ENCODE results near the gene DCAF7. TPM values are rescaled to one million over a fixed set of nuclear protein-coding genes. Genes with fewer than 3 reads are reported as not detected.

Gene DCAF7
- total RNA-seq, 4 donors from 2014 or later = 25.5 to 33.3 (median 28.2) TPM

- no peak for TF ChIP-seq EP300 (IDR thresholded peaks at IDR 0.05)
- TF ChIP-seq, protein P1, sequence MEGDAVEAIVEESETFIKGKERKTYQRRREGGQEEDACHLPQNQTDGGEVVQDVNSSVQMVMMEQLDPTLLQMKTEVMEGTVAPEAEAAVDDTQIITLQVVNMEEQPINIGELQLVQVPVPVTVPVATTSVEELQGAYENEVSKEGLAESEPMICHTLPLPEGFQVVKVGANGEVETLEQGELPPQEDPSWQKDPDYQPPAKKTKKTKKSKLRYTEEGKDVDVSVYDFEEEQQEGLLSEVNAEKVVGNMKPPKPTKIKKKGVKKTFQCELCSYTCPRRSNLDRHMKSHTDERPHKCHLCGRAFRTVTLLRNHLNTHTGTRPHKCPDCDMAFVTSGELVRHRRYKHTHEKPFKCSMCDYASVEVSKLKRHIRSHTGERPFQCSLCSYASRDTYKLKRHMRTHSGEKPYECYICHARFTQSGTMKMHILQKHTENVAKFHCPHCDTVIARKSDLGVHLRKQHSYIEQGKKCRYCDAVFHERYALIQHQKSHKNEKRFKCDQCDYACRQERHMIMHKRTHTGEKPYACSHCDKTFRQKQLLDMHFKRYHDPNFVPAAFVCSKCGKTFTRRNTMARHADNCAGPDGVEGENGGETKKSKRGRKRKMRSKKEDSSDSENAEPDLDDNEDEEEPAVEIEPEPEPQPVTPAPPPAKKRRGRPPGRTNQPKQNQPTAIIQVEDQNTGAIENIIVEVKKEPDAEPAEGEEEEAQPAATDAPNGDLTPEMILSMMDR (IDR thresholded peaks at IDR 0.05) = no peak
- Histone ChIP-seq H3K27ac (no peak overlapping the region), H3K36me3 (peaks cover 0 to 41% (median 4%) of the 10 kb centered on the region in 3 donors), H3K4me1 (peaks cover 0 to 91% (median 34%) of the 10 kb centered on the region in 4 donors), H3K9me3 (no peaks in the 10 kb centered on the region), H3K27me3 (no peaks in the 10 kb centered on the region), H3K4me3 (no peak overlapping the region)
- WGBS, 2 donors = 81 to 90% methylated on average over 1 of the region's 1 CpG
- no peak for DNase-seq (ENCODE audit: low spot score in 2 of 2)
These were observed 79.3 kb downstream of the DCAF7 start for GRCh38 chr17:63629627-63630026.

- 84 to 90% methylated on average over 3 of the region's 3 CpGs for WGBS, 2 donors
- no peak for DNase-seq (ENCODE audit: low spot score in 2 of 2)
These were observed 80.8 kb downstream of the DCAF7 start for GRCh38 chr17:63631062-63631461.

DNA sequence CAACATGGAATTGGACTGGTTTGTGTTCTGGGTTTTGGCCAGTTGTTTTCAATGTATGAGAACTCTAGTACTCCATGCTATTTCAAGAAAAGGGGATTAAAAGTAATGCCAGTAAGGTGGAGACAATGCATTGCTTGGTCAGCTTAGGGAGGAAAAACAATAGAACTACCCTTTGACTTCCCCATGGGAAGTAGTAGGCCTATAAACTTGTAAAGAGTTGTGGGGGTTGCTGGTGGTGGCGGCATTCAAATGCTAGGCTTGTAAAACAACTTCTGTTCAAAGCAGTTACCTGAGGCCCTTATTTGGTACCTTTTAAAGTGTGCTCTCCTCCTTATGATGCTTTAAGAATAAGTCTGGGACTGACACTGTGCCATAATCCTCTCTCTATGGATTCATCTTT is 81.3 kb downstream of the DCAF7 start:
- WGBS, 2 donors = 76 to 87% methylated on average over 1 of the region's 1 CpG
- no peak for TF ChIP-seq EP300 (IDR thresholded peaks at IDR 0.05)
- TF ChIP-seq, protein P1 (IDR thresholded peaks at IDR 0.05) = no peak
- TF ChIP-seq POLR2A (IDR thresholded peaks at IDR 0.05) = no peak
- Histone ChIP-seq H3K36me3 (peaks cover 0 to 61% (median 4%) of the 10 kb centered on the region in 3 donors), H3K4me1 (peaks cover 0 to 86% (median 21%) of the 10 kb centered on the region in 4 donors), H3K27me3 (no peaks in the 10 kb centered on the region), H3K27ac (no peak overlapping the region), H3K9me3 (no peaks in the 10 kb centered on the region), H3K4me3 (no peak overlapping the region)
- DNase-seq (ENCODE audit: low spot score in 2 of 2) = no peak

More at GRCh38 chr17:63631062-63631461, 80.8 kb downstream of the DCAF7 start:
- Histone ChIP-seq H3K4me3 (no peak overlapping the region), H3K36me3 (peaks cover 0 to 56% (median 4%) of the 10 kb centered on the region in 3 donors), H3K27me3 (no peaks in the 10 kb centered on the region), H3K27ac (no peak overlapping the region), H3K9me3 (no peaks in the 10 kb centered on the region), H3K4me1 (peaks cover 0 to 89% (median 25%) of the 10 kb centered on the region in 4 donors)
- TF ChIP-seq EP300 (IDR thresholded peaks at IDR 0.05) = no peak
- no peak for TF ChIP-seq POLR2A (IDR thresholded peaks at IDR 0.05)
- TF ChIP-seq, protein P1 (IDR thresholded peaks at IDR 0.05) = no peak

GRCh38 chr17:63633742-63634141 is 83.5 kb downstream of the DCAF7 start:
- TF ChIP-seq, protein P1 (IDR thresholded peaks at IDR 0.05) = no peak
- TF ChIP-seq POLR2A (IDR thresholded peaks at IDR 0.05) (no peak), EP300 (IDR thresholded peaks at IDR 0.05) (no peak)
- Histone ChIP-seq H3K9me3 (no peaks in the 10 kb centered on the region), H3K36me3 (peaks cover 0 to 73% (median 4%) of the 10 kb centered on the region in 3 donors), H3K4me1 (peaks cover 0 to 67% (median 12%) of the 10 kb centered on the region in 4 donors), H3K27me3 (no peaks in the 10 kb centered on the region), H3K27ac (peak overlapping the region in 2 of 4 donors; percentile 32 to 56), H3K4me3 (no peak overlapping the region)
- no peak for DNase-seq (ENCODE audit: low spot score in 2 of 2)

- no peak for DNase-seq (ENCODE audit: low spot score in 2 of 2)
- no peak overlapping the region for H3K4me3 ChIP-seq
- H3K27me3 ChIP-seq = no peaks in the 10 kb centered on the region
- H3K9me3 ChIP-seq = no peaks in the 10 kb centered on the region
- TF ChIP-seq EP300 (IDR thresholded peaks at IDR 0.05) (peak in 1 of 2 donors; percentile 63), POLR2A (IDR thresholded peaks at IDR 0.05) (no peak)
- TF ChIP-seq, protein P1 (IDR thresholded peaks at IDR 0.05) = no peak
- H3K27ac ChIP-seq = peak overlapping the region in 2 of 4 donors; percentile 32 to 56
- H3K36me3 ChIP-seq = peaks cover 0 to 73% (median 3%) of the 10 kb centered on the region in 3 donors
- peaks cover 0 to 63% (median 12%) of the 10 kb centered on the region in 4 donors for H3K4me1 ChIP-seq
- 49 to 52% methylated on average over 4 of the region's 4 CpGs for WGBS, 2 donors
These were observed 83.9 kb downstream of the DCAF7 start for GRCh38 chr17:63634163-63634562.
